Loucy (cell line): ENCODE measurements around the gene ADTRP.

ENCODE experiments used
- EZH2phosphoT487 ChIP-seq: fragments of 200-600 bp; IDR thresholded peaks from 2 replicates; pipeline ENCODE4 v1.6.1; 2018; ENCODE audit warnings: antibody characterized with exemption, mild to moderate bottlenecking, moderate library complexity, borderline replicate concordance
- TF ChIP-seq, protein P1 (sequence below): fragments of 200-600 bp; sonication (generic); conservative IDR thresholded peaks from 2 replicates; pipeline ENCODE4 v1.5.1; 2014; ENCODE audit warnings: mild to moderate bottlenecking, antibody characterized with exemption, low read length

GRCh38 chr6:11702500-11703130, 76.0 kb downstream of the ADTRP start:
- TF ChIP-seq, protein P1, sequence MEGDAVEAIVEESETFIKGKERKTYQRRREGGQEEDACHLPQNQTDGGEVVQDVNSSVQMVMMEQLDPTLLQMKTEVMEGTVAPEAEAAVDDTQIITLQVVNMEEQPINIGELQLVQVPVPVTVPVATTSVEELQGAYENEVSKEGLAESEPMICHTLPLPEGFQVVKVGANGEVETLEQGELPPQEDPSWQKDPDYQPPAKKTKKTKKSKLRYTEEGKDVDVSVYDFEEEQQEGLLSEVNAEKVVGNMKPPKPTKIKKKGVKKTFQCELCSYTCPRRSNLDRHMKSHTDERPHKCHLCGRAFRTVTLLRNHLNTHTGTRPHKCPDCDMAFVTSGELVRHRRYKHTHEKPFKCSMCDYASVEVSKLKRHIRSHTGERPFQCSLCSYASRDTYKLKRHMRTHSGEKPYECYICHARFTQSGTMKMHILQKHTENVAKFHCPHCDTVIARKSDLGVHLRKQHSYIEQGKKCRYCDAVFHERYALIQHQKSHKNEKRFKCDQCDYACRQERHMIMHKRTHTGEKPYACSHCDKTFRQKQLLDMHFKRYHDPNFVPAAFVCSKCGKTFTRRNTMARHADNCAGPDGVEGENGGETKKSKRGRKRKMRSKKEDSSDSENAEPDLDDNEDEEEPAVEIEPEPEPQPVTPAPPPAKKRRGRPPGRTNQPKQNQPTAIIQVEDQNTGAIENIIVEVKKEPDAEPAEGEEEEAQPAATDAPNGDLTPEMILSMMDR = no peak
- no peak for TF ChIP-seq EZH2phosphoT487
